B cell (primary cell): ENCODE data around the gene SMTNL2.

Source experiments
- CTCF ChIP-seq: fragments of 200-600 bp; IDR thresholded peaks from one replicate; pipeline ENCODE4 v1.8.0; 2022; ENCODE audit warnings: antibody characterized with exemption, mild to moderate bottlenecking
- EZH2 ChIP-seq: IDR thresholded peaks from 2 replicates; pipeline ENCODE4 v1.6.1; 2012; ENCODE audit warnings: borderline replicate concordance, low read depth, mild to moderate bottlenecking, moderate library complexity, low read length; ENCODE audit not compliant: insufficient read depth, poor library complexity, severe bottlenecking

GRCh38 chr17:4539025-4539424, 45.3 kb upstream of the SMTNL2 start:
- TF ChIP-seq EZH2: no peak
- TF ChIP-seq CTCF: no peak
